ENCODE measurements around the gene USP33. TPM values are rescaled to one million over a fixed set of nuclear protein-coding genes. Genes with fewer than 3 reads are reported as not detected.

Gene USP33
- 10 to 100 TPM; 54.4 to 94.0 (median 84.6) TPM for total RNA-seq

DNA sequence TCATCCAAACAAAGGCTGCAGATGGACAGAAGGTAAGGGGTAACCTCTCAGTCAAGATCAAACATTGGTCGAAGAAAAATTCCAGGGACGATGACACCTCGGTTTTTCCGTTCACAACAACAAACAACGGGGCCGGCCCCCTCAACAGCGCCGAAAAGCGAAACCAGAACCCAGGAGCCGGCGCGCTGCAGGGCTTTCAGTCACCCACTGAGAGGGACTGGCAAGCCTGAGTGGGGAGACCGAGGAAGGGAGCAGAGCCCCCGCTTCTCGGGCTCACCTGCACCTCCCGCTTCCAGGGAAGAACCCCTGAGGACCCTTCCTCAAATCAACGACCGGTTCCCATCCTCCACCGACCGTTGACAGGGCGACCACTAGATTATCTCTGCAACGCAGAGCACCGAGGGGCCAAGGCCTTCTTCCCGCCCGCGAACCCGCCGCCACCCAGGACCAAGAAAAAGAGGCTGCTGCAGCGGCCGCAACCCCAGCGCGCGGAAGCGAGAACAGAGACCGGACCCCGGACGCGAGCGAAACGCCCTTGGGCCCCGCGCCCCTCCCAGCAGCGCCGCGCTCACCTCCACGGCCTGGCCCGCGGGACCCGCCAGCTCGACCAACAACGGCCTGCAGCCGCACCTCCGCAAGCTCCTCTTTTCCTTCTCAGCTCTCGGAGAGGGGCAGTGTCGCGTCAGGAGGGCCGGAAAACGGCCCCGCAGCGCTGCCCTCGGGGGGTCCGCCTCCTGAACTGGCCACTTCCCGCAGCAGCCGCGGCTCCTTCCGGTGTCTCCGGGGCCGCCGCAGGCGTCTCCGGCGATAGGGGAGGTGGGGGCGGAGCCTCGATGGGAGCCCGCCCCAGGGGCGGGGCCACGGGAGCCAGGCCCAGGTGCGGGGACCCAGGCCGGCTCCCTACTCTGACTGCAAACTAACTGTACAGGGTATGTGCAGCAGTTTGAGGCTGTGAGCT lies at the start of gene USP33:
Gene USP33, minus strand, starts transcription at position 782 of the 958 bp plus-strand sequence. CDS start 18,155 bp downstream, outside the sequence.
- ATAC-seq: peak; percentile 96
- Histone ChIP-seq H3K9me3 (no peaks in the 10 kb centered on the region), H3K27ac (peak within 1 kb of the TSS; percentile 61 to 91 (median 88)), H3K36me3 (no peaks in the 10 kb centered on the region), H3K4me3 (peak within 1 kb of the TSS; percentile 83 to 90), H3K27me3 (no peaks in the 10 kb centered on the region), H3K4me1 (peaks cover 0 to 45% (median 13%) of the 10 kb centered on the region in 3 donors)
- 0% methylated on average over 25 of the region's 79 CpGs; no CpG with 5 or more reads in 1 of the 2 donors for WGBS, 2 donors (ENCODE audit: low coverage in 1 of 2)
- TF ChIP-seq POLR2A (IDR thresholded peaks at IDR 0.05) (peak; percentile 61 to 69), POLR2AphosphoS5 (IDR thresholded peaks at IDR 0.05) (peak; percentile 62), EP300 (IDR thresholded peaks at IDR 0.05) (no peak), CTCF (IDR thresholded peaks at IDR 0.05) (no peak)

GRCh38 chr1:77803371-77803770 lies 43.7 kb upstream of the USP33 start:
- no peaks in the 10 kb centered on the region for H3K27me3 ChIP-seq
- no peak for ATAC-seq
- H3K27ac ChIP-seq: no peak overlapping the region
- no peak overlapping the region for H3K4me3 ChIP-seq
- peaks cover 0 to 3% (median 0%) of the 10 kb centered on the region in 3 donors for H3K4me1 ChIP-seq
- H3K36me3 ChIP-seq: peaks cover 0 to 64% of the 10 kb centered on the region in 2 donors
- no peaks in the 10 kb centered on the region for H3K9me3 ChIP-seq
- WGBS, 2 donors (ENCODE audit: low coverage in 1 of 2): 50 to 69% methylated on average over 2 of the region's 2 CpGs
- TF ChIP-seq POLR2A (IDR thresholded peaks at IDR 0.05) (no peak), POLR2AphosphoS5 (IDR thresholded peaks at IDR 0.05) (no peak), CTCF (IDR thresholded peaks at IDR 0.05) (no peak), EP300 (IDR thresholded peaks at IDR 0.05) (no peak)

GRCh38 chr1:77802026-77802425 lies 42.4 kb upstream of the USP33 start:
- H3K27ac ChIP-seq: no peak overlapping the region
- ATAC-seq: no peak
- H3K27me3 ChIP-seq: no peaks in the 10 kb centered on the region
- no peak for TF ChIP-seq CTCF (IDR thresholded peaks at IDR 0.05)
- TF ChIP-seq POLR2AphosphoS5 (IDR thresholded peaks at IDR 0.05): no peak
- TF ChIP-seq EP300 (IDR thresholded peaks at IDR 0.05): no peak
- no peak for TF ChIP-seq POLR2A (IDR thresholded peaks at IDR 0.05)
- H3K4me3 ChIP-seq: no peak overlapping the region
- H3K9me3 ChIP-seq: no peaks in the 10 kb centered on the region
- 90 to 92% methylated on average over 2 of the region's 2 CpGs for WGBS, 2 donors (ENCODE audit: low coverage in 1 of 2)
- H3K4me1 ChIP-seq: peaks cover 0 to 10% (median 0%) of the 10 kb centered on the region in 3 donors
- peaks cover 0 to 51% of the 10 kb centered on the region in 2 donors for H3K36me3 ChIP-seq

GRCh38 chr1:77797991-77798390 lies 38.3 kb upstream of the USP33 start:
- Histone ChIP-seq H3K4me3 (no peak overlapping the region), H3K4me1 (peaks cover 0 to 10% (median 0%) of the 10 kb centered on the region in 3 donors), H3K27me3 (no peaks in the 10 kb centered on the region), H3K36me3 (peaks cover 0 to 20% of the 10 kb centered on the region in 2 donors), H3K9me3 (no peaks in the 10 kb centered on the region), H3K27ac (no peak overlapping the region)
- no peak for ATAC-seq
- no peak for TF ChIP-seq POLR2A (IDR thresholded peaks at IDR 0.05)
- no peak for TF ChIP-seq EP300 (IDR thresholded peaks at IDR 0.05)
- no peak for TF ChIP-seq POLR2AphosphoS5 (IDR thresholded peaks at IDR 0.05)
- no peak for TF ChIP-seq CTCF (IDR thresholded peaks at IDR 0.05)
